NCI-H345 (cell line): ENCODE measurements around the gene DIAPH2.

ENCODE experiments used
- DNase-seq: peaks from one replicate; lab custom pipeline; 2025; lab: John Stamatoyannopoulos, UW

The DIAPH2 gene

DNA sequence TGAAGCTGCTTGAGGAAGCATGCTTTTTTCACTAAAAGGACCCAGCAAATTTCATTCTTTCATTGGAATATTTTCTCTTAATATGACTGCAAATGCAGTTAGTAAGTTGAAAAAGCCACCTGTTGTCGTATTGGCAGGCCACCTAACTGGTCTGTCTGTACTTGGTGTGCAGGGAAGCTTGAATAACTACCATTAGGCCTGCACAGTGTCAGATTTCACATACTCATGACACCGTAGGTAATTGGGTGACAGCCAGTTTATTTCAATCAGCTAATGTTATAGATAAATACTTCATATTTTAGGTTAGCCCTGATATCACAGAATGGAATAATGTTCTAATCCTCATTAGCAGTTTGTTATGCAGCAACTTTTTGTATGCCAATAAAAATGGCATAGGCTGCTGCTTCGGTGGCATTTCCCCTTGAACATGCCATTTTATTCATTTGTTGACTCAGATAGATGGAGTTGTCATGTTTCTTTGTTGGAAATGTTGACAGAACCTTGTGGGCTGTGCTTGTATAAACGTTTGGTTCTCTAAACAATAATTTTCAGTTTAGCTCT is 372.8 kb downstream of the DIAPH2 start:
- peak; percentile 88 for DNase-seq

DNA sequence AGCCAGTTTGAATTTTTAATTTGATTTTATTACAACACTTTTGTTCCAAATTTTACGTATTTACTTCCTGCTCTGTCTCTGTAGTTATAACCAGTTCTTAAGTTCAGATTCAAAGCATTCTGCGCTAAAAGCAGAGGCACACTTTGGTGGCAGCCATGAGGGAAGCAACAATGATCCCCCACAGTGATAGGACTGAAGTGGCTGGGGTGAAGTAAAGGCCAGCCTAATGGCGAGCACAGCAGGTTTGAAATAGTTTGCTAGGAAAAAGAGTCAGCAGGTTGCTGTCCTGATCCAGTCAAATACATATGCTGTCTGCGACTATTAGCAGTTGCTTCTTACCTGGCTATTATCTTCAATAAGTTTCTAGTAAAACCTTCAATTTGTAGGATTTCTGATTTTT is 375.4 kb downstream of the DIAPH2 start:
- no peak for DNase-seq

DNA sequence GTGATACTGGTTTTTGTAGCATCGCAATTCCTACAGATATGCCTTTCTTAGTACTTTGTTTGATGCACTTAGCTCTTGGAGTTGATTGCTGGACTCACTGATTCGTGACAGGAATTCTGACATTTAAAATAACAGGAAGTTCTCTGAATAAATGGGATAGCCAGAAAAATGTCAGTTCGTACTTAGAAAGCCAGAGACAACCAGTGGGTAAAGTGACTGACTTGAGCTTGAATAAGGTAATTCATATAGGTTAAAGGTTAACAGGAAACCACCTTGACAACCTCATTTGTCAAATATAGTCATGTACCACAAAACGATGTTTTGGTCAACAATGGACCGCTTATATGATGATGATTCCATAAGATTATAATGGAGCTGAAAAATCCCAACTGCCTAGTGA is 380.4 kb downstream of the DIAPH2 start:
- no peak for DNase-seq

DNA sequence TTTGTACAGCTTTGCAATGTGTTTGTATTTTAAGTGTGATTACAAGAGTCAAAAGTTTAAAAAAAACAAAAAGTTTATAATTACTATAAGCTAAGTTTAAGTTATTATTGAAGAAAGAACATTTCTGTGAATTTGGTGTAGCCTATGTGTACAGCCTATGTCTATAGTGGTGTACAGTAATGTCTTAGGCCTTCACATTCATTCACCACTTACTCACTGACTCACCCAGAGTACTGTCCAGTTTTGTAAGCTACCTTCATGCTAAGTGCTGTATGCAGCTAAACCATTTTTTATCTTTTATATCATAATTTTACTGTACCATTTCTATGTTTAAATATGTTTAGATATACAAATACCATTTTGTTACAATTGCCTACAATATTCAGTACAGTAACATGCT is 381.3 kb downstream of the DIAPH2 start:
- no peak for DNase-seq

- DNase-seq = no peak
Measured at GRCh38 chrX:97066381-97066780, 381.7 kb downstream of the DIAPH2 start.

GRCh38 chrX:97070346-97070745 is 385.7 kb downstream of the DIAPH2 start:
- DNase-seq = no peak

- no peak for DNase-seq
Measured at GRCh38 chrX:97074400-97074799, 389.8 kb downstream of the DIAPH2 start.

GRCh38 chrX:97089116-97089515 is 404.5 kb downstream of the DIAPH2 start:
- DNase-seq = no peak

DNA sequence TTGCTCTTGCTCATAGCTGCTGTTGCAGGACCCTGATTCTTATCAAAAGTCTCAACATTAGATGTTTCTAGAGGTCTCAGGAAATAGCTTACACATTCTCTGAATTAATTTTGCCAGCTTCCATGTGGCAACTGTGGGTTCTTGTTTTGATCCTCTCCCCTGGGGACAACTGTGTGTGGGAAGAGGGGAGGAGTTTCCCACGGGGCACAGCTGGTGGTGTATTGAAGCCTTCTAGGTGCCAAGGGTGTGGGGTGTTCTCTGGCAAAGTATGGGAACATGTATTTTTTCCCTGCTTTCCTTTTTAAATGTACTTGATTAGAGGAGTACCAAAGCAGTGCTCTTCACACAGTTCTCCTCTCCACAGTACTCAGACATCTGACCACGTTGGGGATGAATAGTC is 411.7 kb downstream of the DIAPH2 start:
- peak; percentile 17 for DNase-seq

GRCh38 chrX:97102938-97103337 is 418.3 kb downstream of the DIAPH2 start:
- DNase-seq = no peak

GRCh38 chrX:97109730-97110129 is 425.1 kb downstream of the DIAPH2 start:
- DNase-seq = no peak

GRCh38 chrX:97117572-97117971 is 432.9 kb downstream of the DIAPH2 start:
- no peak for DNase-seq

- peak; percentile 93 for DNase-seq
Measured at GRCh38 chrX:97119474-97120109, 434.9 kb downstream of the DIAPH2 start.

DNA sequence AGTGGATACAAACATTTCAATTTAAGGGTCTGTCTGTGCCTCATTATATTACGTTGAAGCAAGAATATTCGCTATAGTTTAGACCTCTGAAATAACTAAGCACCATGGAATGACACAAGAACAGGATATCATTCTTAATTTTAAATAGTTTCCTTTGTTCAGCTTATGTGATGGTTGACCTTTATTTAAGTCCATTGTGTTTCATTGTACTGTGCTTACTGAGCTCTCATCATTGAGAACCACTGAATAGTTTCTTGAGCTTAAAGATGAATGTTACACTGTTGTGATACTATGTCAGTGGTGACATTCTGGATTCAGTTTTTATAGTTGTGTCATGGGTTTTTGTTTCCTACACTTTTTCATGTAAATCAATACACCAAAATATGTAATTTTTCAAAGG is 438.4 kb downstream of the DIAPH2 start:
- no peak for DNase-seq

DNA sequence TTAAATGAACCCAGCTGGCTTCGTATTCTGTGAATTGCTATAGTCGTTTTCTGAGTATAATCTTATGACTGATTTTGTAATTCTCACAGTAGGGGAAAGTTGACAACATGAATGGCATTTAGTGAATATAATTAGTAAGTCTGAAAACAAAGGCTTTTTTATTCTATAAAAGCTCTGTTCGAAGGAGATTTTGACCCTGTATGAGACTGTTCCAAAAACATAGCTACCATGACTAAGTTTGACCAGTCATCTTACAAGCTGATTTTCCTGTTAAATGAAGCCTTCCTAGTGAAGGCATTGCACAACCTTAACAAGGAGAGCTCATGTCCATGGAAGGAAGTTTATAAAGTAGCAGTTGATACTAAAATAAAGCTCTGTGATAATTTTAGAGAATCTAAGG is 441.4 kb downstream of the DIAPH2 start:
- DNase-seq = no peak

DNA sequence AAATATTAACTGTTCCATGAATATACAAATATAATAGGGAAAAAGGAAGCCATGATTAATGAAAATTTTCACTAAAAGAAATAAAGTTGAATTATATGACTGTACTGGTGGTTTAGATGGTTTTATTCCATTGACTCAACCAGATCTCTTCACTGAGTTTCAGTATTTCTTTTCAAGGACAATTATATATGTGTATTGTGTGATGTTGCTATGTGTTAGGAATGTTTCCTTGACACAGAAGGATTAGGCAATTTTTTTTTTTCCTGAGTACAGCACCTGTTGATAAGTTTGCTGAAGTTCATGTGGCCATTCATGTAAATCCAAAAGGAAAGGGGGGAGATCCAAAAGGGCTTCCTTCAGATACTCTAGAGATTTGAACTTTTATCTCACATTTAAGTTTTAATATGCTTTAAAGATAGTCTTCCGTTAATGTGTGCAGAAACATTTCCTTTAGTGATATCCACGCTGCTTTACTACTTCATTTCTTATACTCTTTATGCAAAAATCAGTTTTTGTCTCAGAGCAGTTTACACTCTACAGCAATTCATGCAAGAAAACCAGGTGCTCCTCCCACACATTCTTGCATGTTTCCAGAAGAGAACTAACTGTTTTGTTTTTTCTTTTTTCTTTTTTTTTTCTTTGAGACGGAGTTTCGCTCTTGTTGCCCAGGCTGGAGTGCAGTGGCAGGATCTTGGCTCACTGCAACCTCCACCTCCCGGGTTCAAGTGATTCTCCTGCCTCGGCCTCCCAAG is 448.2 kb downstream of the DIAPH2 start:
- no peak for DNase-seq

- no peak for DNase-seq
Measured at GRCh38 chrX:97145934-97146333, 461.3 kb downstream of the DIAPH2 start.

DNA sequence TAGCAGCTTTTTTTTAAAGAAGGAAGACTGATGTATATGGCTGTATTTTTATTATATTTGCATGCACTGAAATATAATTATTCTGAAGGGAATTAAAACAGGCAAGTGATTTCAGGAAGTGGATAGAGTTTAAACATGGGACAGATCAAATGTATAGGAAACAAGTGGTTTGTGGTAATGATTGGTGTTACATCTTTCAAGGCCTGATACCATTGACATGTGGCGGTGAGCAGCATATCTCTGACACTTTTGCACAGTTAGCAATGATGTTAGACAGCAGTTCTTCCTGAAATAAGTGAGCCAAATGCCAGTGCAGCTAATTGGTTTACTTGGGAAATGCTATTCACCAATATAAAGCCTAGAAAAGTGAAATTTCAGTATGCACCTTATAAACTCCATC is 471.2 kb downstream of the DIAPH2 start:
- no peak for DNase-seq

- peak; percentile 29 for DNase-seq
Measured at GRCh38 chrX:97158269-97158668, 473.6 kb downstream of the DIAPH2 start.

- DNase-seq = no peak
Measured at GRCh38 chrX:97159916-97160800, 475.5 kb downstream of the DIAPH2 start.

DNA sequence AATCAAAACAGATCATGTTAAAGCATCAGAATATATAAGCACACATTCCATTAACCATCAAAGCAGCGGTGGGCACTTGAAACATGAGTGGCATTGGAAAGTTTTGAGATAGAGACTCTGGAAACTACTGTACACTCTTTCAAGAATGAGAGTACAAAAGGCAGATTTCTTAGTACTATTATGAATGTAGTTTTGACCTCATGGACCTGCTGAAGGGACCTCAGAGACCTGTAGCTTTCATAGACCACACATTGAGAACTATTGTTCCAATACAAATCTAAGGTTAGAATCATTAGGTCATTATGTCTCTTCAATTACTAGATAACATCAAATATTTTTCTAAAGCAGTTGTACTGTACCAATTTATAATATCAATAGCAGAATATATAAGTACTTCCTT is 482.7 kb downstream of the DIAPH2 start:
- no peak for DNase-seq

GRCh38 chrX:97168646-97169045 is 484.0 kb downstream of the DIAPH2 start:
- no peak for DNase-seq

GRCh38 chrX:97175147-97175546 is 490.5 kb downstream of the DIAPH2 start:
- DNase-seq = no peak
